Loucy (cell line): Measurements from ENCODE around the gene PI16.

Experiments used
- CTCF ChIP-seq: fragments of 200-600 bp; sonication (generic); conservative IDR thresholded peaks from 2 replicates; pipeline ENCODE4 v1.5.1; 2014; ENCODE audit warnings: mild to moderate bottlenecking, antibody characterized with exemption, low read length
- EZH2phosphoT487 ChIP-seq: fragments of 200-600 bp; IDR thresholded peaks from 2 replicates; pipeline ENCODE4 v1.6.1; 2018; ENCODE audit warnings: antibody characterized with exemption, mild to moderate bottlenecking, moderate library complexity, borderline replicate concordance

- TF ChIP-seq CTCF, result no peak
- TF ChIP-seq EZH2phosphoT487, result no peak
Observed at GRCh38 chr6:37004044-37004980, 49.8 kb downstream of the PI16 start.
